ENCODE measurements around the gene NOLC1.

GRCh38 chr10:102195296-102195870 lies 43.2 kb downstream of the NOLC1 start:
- TF ChIP-seq ZNF384 (IDR thresholded peaks at IDR 0.05) (no peak), FOXA1 (IDR thresholded peaks at IDR 0.05) (no peak), LEF1 (IDR thresholded peaks at IDR 0.05; ENCODE audit: borderline replicate concordance) (no peak), TARDBP (IDR thresholded peaks at IDR 0.05) (no peak), FOXM1 (IDR thresholded peaks at IDR 0.05; ENCODE audit: borderline replicate concordance) (no peak), SP1 (IDR thresholded peaks at IDR 0.05) (no peak), HDGF (IDR thresholded peaks at IDR 0.05; ENCODE audit: borderline replicate concordance) (no peak), NFRKB (IDR thresholded peaks at IDR 0.05) (no peak), ARNT (IDR thresholded peaks at IDR 0.05) (no peak), PKNOX1 (IDR thresholded peaks at IDR 0.05) (no peak)
